Ovary (tissue), 9 donors: Measurements from ENCODE around the gene HS1BP3. TPM values are rescaled to one million over a fixed set of nuclear protein-coding genes. Genes with fewer than 3 reads are reported as not detected.
A peak's percentile ranks its signal among the peaks of the same experiment; 100 is the strongest.

ENCODE experiments used
- DNase-seq, 5 donors: peaks; one replicate each; pipeline ENCODE4 v3.0.0-alpha.2; 2019 to 2020
- H3K27ac ChIP-seq, 2 donors: fragments of 200-600 bp; one replicate each; pipeline versions ENCODE4 v1.5.1 to v1.8.0; 2019 to 2022
- H3K27me3 ChIP-seq: fragments of 200-600 bp; one replicate; pipeline ENCODE4 v1.8.0; 2022
- H3K36me3 ChIP-seq: fragments of 200-600 bp; sonication (generic); one replicate; pipeline ENCODE4 v1.5.1; 2019
- H3K4me1 ChIP-seq: one replicate; pipeline ENCODE4 v1.8.1; 2013; ENCODE audit warnings: mild to moderate bottlenecking, moderate library complexity; ENCODE audit not compliant: insufficient read depth
- H3K4me3 ChIP-seq: fragments of 200-600 bp; sonication (generic); one replicate; pipeline ENCODE4 v1.5.1; 2017
- H3K9me3 ChIP-seq, 2 donors: fragments of 200-600 bp in 1 of 2; sonication (generic) in 1 of 2; one replicate each; pipeline versions ENCODE4 v1.5.1 to v1.8.1; 2013 to 2019; ENCODE audit warnings: mild to moderate bottlenecking in 1 of 2, moderate library complexity in 1 of 2
- EP300 ChIP-seq: sonication (generic); formaldehyde crosslinking; IDR thresholded peaks from one replicate; pipeline ENCODE4 v1.6.1; 2017; ENCODE audit warnings: antibody characterized with exemption
- POLR2A ChIP-seq: fragments of 450-650 bp; IDR thresholded peaks from one replicate; pipeline ENCODE4 v1.6.1; 2017; ENCODE audit warnings: antibody characterized with exemption, mild to moderate bottlenecking, moderate library complexity
- WGBS, 3 donors: extraction: QIAGEN DNeasy Blood & Tissue Kit in 1 of 3; methylation state at CpG; one replicate each; pipeline versions ENCODE4 v1.1.5 to v1.1.7; 2013 to 2017; 5-methylcytosine and 5-hydroxymethylcytosine counted together
- intact Hi-C, 4 donors: fragments of 100-400 bp; cut with DNase I; formaldehyde crosslinking; loops; one replicate each; pipeline versions ENCODE4 v1.11.0 to v1.15.1; 2022 to 2023
- polyA plus RNA-seq, 2 donors: library from polyadenylated mRNA; stranded (reverse); fragments of 200-250 nt in 1 of 2; fragments of 350-450 nt in 1 of 2; fragmentation: Illumina TruSeq in 1 of 2; extraction: RNeasy Lipid Tissue Mini Kit (QIAGEN cat#74804) in 1 of 2; gene quantifications; one replicate each; pipeline ENCODE4 v1.2.3, GENCODE V29; 2013 to 2014
- total RNA-seq, 7 donors: library from RNA; depleted of rRNA in 2 of 7; stranded (reverse); fragments of >200 nt in 2 of 7; fragmentation: NEBNext Ultra II Directional in 3 of 7; extraction: Animal tissue kit (Norgen Biotek cat#: 25700) in 3 of 7; gene quantifications; one replicate each; pipeline versions ENCODE4 v1.1.0 to v1.2.4, GENCODE V29; 2016 to 2023
- TF ChIP-seq, protein P1 (sequence below), 3 donors: fragments of 450-650 bp in 2 of 3; fragments of 200-600 bp in 1 of 3; IDR thresholded peaks; one replicate each; pipeline versions ENCODE4 v1.5.1 to v1.8.0; 2016 to 2022; ENCODE audit warnings: antibody characterized with exemption in 3 of 3, mild to moderate bottlenecking in 1 of 3
- donor health status: DM: no; HTN: no; CAD: no; lungs with moderate emphysema.
- donor health status: DM: no; HTN: no; CAD: no.
- donor health status: Bipolar disorder and iron deficiency.
- donor health status: DM: yes; HTN: yes; CAD: no.
- donor health status: DM: no; HTN: no; CAD: no.
- donor health status: DM: yes; HTN: yes; CAD: no.

The HS1BP3 gene
- total and polyA plus RNA-seq, 9 donors, result 12.0 to 24.4 (median 22.2) TPM

- WGBS, 3 donors, result 43 to 51% (median 50%) methylated on average over 8 of the region's 8 CpGs
- Histone ChIP-seq H3K4me3 (no peak overlapping the region), H3K27me3 (no peaks in the 10 kb centered on the region), H3K36me3 (no peaks in the 10 kb centered on the region), H3K4me1 (no peaks in the 10 kb centered on the region), H3K9me3 (no peaks in the 10 kb centered on the region), H3K27ac (no peak overlapping the region)
- TF ChIP-seq POLR2A, result no peak
- TF ChIP-seq, protein P1, sequence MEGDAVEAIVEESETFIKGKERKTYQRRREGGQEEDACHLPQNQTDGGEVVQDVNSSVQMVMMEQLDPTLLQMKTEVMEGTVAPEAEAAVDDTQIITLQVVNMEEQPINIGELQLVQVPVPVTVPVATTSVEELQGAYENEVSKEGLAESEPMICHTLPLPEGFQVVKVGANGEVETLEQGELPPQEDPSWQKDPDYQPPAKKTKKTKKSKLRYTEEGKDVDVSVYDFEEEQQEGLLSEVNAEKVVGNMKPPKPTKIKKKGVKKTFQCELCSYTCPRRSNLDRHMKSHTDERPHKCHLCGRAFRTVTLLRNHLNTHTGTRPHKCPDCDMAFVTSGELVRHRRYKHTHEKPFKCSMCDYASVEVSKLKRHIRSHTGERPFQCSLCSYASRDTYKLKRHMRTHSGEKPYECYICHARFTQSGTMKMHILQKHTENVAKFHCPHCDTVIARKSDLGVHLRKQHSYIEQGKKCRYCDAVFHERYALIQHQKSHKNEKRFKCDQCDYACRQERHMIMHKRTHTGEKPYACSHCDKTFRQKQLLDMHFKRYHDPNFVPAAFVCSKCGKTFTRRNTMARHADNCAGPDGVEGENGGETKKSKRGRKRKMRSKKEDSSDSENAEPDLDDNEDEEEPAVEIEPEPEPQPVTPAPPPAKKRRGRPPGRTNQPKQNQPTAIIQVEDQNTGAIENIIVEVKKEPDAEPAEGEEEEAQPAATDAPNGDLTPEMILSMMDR (IDR thresholded peaks at IDR 0.05), result no peak
- no peak for TF ChIP-seq EP300
- intact Hi-C loops, result no loop called here
- no peak for DNase-seq
Measured at GRCh38 chr2:20660506-20661420, 9.9 kb upstream of the HS1BP3 start.

DNA sequence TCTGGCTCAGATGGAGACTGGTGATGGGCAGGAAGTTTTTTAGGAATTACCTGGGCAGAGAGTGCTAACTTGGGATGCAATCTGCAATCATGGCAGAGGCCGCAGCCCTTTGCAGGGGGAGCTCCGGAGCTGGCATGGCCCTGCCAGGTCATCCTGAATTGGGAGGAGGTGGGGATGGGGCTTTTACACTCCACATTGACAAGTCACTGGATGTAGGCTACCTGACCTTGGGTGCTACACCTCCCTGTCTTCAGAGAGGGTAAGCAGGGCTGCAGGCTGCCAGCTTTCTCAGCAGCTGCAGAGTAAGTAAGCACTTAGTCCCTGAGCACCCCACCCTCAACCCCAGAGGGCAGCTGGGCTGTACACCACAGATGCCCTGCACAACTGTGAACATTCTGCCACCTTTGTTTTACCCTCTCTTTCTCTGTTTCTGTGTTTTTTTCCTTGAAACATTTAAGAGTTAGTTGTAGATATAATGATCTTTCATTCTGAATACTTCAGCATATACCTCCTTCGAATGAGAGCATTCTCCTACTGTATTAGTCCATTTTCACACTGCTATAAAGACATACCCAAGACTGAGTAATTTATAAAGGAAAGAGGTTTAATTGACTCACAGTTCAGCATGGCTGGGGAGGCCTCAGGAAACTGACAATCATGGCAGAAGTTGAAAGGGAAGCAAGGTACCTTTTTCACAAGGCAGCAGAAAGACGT is 6.8 kb upstream of the HS1BP3 start:
- WGBS, 3 donors, result 76 to 78% (median 76%) methylated on average over 4 of the region's 4 CpGs
- peak in 1 of 5 donors; percentile 21 for DNase-seq
- H3K36me3 ChIP-seq, result no peaks in the 10 kb centered on the region
- H3K4me1 ChIP-seq, result no peaks in the 10 kb centered on the region
- TF ChIP-seq EP300, result no peak
- TF ChIP-seq, protein P1 (IDR thresholded peaks at IDR 0.05), result no peak
- TF ChIP-seq POLR2A, result no peak
- H3K4me3 ChIP-seq, result no peak overlapping the region
- H3K27ac ChIP-seq, result no peak overlapping the region
- intact Hi-C loops, result no loop called here
- no peaks in the 10 kb centered on the region for H3K9me3 ChIP-seq
- H3K27me3 ChIP-seq, result no peaks in the 10 kb centered on the region

DNA sequence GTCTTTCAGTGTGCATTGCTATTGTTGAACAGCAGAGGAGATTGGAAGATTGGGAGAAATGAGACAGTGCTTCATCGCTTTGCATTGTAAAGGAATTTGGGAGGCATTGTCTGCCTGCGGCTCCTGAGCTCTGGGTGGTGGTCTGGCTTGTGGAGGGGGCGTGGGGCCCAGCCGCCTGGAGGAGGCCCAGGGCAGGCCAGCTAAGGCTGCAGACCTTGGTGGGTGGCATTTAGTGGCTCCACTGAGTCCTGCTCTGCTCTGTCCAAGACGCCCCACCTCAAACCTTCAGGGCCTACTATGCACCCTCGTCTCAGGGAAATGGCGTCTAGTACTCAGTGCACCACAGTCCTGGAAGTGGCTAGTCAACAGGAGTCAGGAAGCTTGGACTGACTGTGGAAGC is 5.7 kb upstream of the HS1BP3 start:
- H3K4me3 ChIP-seq, result no peak overlapping the region
- H3K27ac ChIP-seq, result no peak overlapping the region
- H3K9me3 ChIP-seq, result no peaks in the 10 kb centered on the region
- intact Hi-C loops, result no loop called here
- TF ChIP-seq POLR2A (no peak), EP300 (no peak)
- TF ChIP-seq, protein P1 (IDR thresholded peaks at IDR 0.05), result no peak
- no peaks in the 10 kb centered on the region for H3K36me3 ChIP-seq
- peak in 1 of 5 donors; percentile 21 for DNase-seq
- H3K4me1 ChIP-seq, result peaks cover 2% of the 10 kb centered on the region
- WGBS, 3 donors, result 82 to 88% (median 83%) methylated on average over 7 of the region's 7 CpGs
- no peaks in the 10 kb centered on the region for H3K27me3 ChIP-seq

DNA sequence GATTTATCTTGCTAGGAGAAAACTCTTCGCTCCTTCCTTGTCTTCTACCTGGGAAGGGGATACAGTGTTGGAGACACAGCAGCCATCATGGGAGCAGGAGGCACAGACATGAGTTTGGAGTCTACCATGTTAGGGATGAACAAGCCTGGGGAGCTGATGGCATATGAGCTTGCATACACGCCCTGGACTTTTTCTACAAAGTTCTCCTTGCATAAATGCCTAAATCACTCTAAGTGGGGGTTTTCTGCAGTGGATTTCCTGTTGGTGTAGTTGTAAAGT is 3.6 kb upstream of the HS1BP3 start:
- no peak for DNase-seq
- TF ChIP-seq POLR2A, result no peak
- TF ChIP-seq, protein P1 (IDR thresholded peaks at IDR 0.05), result no peak
- no peak for TF ChIP-seq EP300
- 88 to 92% (median 89%) methylated on average over 2 of the region's 2 CpGs for WGBS, 3 donors
- H3K4me3 ChIP-seq, result no peak overlapping the region
- H3K27me3 ChIP-seq, result no peaks in the 10 kb centered on the region
- no peaks in the 10 kb centered on the region for H3K36me3 ChIP-seq
- H3K27ac ChIP-seq, result no peak overlapping the region
- H3K9me3 ChIP-seq, result no peaks in the 10 kb centered on the region
- intact Hi-C loops, result no loop called here
- peaks cover 7% of the 10 kb centered on the region for H3K4me1 ChIP-seq
